GM18526 (cell line): Measurements from ENCODE around the gene UFC1.

ENCODE experiments used
- POLR2A ChIP-seq: IDR thresholded peaks from 3 replicates; pipeline ENCODE4 v1.6.1; 2011; ENCODE audit not compliant: insufficient read length; ENCODE audit errors: extremely low read depth

Gene UFC1

DNA sequence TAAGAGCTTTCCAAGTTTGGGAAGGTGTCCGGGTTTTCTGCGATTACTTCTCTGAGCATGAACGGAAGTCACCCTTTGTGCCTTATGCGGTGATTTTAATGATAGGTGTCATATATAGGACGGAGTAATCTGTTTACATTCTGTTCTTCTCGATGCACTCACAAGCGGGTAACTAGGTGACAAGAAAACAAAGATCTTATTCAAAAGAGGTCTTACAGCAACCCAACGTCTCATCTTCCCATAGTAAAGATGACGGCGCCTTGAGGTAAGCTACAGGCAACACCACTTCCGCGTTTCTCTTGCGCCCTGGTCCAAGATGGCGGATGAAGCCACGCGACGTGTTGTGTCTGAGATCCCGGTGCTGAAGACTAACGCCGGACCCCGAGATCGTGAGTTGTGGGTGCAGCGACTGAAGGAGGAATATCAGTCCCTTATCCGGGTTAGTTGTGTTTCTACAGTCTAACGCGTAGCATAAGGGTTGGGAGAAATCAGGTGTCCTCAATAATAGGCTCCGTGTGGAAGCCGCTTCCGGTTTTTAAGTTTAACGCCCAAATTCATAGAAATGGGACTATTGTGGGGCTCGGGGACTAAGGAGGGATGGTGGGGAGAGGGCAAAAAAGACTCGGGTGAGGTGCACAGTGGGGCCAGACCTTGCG lies at the start of gene UFC1:
Gene UFC1 (plus strand): TSS at position 297 of the 656 bp plus-strand sequence. CDS start 20 bp downstream, at position 317.
- peak; percentile 89 for TF ChIP-seq POLR2A

DNA sequence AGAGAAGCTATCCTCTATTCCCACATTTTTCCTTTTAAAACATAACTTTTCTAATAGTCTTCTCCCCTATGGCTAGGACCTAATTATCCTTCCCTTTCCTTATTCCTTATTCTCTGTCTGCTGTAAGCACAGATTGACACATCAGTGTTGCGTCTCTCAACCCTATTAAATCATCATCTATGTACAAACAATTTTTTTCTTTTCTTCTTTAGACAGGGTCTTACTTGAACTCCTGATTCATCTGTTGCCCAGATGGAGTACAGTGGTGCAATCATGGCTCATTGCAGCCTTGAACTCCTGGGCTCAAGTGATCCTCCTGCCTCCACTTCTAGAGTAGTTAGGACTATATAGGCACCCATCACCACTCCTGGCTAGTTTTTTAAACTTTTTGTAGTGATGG lies 47.3 kb upstream of the UFC1 start:
- no peak for TF ChIP-seq POLR2A

DNA sequence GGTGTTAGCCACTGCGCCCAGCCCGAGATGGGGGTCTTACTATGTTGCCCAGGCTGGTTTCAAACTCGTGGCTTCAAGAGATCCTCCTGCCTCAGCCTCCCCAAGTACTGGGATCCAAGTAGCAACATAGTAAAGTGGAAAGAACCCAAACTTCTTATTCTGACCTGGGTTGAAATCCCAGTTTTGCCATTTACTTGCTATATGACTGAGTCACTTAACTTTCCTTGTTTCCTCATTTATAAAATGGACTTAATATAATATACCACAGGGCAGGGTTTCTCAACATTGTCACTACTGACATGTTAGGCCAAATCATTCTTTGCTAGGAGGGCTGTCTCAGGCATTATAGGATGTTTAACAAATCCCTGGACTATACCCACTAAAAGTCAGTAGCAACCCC lies 42.7 kb upstream of the UFC1 start:
- TF ChIP-seq POLR2A, result no peak

DNA sequence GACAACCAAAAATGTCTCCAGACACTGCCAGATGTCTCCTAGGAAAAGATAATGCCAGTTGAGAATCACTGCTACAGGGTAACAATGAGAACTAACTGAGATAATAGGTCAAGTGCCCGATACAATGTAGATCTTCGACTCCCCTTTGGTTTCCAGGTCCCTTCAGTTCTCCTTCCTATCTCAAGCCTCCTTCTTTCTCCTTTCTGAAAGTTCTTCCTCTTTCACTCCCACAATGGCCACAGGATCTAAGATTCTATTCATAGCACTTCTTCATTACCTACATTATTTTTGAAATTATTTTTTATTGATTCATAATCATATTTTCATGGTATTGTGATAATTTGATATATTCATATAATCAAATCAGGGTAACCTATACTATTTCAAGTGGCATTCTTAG lies 42.3 kb upstream of the UFC1 start:
- TF ChIP-seq POLR2A, result no peak

DNA sequence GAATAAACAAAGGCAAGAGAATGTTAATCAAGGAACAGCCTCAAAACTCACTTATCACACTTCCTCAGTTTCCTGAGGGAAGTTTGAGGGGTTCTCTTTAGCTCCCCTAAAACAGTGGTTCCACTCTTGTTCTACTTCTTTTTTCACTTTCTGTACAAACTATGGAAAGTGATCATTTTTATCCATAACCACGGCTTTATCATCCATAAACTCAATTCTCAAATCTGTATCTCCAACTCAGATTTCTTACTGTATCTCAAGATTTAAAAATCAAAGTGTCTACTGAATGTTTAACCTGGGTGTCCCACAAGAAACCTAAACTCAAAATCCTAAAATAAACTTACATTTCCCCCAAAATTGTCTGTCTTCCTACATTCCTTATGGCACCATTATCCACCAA lies 39.9 kb upstream of the UFC1 start:
- TF ChIP-seq POLR2A, result no peak

DNA sequence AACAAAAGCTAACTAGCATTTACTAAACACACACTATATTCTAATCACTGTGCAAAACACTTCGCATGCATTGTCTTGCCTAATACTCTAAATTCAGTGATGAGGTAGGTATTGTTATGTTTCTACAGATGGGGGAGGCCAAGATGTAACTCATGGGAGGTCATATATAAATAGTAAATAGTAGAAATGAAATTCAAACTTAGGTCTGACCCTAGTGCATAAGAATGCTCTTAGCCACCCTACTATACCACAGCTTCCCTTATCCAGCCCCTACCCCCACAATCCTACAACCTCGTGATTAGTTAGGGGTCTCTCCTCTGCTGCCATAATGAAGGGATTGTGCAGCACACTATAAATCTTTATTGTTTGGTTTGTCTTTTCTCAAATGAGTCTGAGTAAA lies 39.2 kb upstream of the UFC1 start:
- no peak for TF ChIP-seq POLR2A

DNA sequence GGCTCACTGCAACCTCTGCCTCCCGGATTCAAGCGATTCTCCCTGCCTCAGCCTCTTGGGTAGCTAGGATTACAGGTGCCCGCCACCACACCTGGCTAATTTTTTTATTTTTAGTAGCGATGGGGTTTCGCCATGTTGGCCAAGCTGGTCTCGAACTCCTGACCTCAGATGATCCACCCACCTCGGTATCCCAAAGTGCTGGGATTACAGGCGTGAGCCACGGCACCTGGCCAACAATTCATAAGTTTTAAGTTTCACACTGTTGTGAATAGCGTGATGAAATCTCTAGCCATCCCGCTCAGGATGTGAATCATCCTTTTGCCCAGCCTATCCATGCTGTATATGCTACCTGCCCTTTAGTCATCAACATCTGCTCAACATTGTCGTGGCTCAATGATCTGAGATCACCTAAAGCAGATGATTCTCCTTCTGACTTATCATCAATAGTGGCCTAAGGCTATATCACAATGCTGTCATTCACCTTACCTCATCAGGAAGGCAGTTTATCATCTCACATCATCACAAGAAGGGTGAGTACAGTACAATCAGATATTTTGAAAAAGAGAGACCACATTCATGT lies 38.6 kb upstream of the UFC1 start:
- no peak for TF ChIP-seq POLR2A

DNA sequence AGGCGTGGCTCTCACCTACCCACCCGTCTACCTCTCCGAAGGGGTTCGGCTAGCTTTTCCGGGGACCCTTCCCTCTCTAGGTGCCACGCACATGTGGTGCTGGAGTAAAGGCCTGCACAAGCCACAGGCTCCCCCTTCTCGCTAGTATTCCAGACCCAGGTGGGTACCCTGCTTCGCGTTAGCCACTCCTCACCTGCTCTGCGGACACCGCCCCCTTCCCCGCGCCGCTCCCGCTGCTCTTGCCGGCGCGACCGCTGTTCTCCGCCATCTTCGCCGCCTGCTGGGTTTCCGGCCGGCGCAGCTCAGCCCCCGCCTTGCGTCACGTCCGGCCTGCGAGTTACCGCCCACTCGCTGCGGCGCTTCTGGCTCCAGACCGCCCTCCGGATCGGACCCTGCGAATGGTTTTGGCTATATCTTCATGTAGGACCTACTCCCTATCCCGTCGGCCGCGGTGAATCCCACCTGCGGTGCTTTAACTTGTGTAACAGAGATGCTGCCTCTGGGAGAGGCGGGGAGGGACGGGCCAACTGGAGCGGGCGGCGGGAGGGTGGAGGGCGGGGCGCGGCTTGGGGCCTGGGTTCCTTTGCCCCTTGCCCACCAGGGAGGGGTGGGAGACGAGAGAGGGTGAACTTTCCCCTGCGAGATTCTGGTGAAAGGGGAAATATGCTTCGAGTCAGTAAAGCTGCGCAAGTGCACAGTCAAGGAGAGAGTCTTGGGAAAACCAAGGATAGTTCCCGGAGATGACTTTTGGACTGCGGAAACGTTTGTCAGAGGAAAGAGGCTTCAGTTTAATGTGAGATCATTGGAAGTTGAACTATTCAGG lies 35.8 kb upstream of the UFC1 start, which contains the start of the genes NIT1 and PFDN2:
Gene NIT1 (plus strand): TSS at position 347 of the 823 bp plus-strand sequence. CDS start 72 bp downstream, at position 419.
Gene PFDN2 (minus strand): TSS at position 279 of the 823 bp plus-strand sequence. CDS start 11 bp downstream, at position 268.
- TF ChIP-seq POLR2A, result peak; percentile 93

DNA sequence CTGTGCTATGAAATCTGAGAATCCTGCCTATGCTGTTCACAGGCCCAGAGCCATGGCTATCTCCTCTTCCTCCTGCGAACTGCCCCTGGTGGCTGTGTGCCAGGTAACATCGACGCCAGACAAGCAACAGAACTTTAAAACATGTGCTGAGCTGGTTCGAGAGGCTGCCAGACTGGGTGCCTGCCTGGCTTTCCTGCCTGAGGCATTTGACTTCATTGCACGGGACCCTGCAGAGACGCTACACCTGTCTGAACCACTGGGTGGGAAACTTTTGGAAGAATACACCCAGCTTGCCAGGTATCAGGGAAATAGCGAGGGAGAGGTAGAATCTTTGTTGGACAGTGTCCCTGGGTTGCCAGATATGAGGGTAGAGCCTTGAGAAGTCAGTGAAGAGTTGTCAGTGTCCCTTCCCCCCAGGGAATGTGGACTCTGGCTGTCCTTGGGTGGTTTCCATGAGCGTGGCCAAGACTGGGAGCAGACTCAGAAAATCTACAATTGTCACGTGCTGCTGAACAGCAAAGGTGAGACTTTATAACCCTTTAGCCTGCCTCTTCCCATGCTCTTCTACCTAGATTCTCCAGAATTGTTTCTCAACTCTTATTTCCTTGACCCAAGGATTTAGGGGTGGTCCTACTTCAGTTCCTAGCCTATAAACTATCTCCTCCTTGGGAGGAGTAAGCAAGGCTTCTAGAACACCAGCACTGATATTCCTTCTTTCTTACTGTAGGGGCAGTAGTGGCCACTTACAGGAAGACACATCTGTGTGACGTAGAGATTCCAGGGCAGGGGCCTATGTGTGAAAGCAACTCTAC lies 34.5 kb upstream of the UFC1 start:
- TF ChIP-seq POLR2A, result no peak

DNA sequence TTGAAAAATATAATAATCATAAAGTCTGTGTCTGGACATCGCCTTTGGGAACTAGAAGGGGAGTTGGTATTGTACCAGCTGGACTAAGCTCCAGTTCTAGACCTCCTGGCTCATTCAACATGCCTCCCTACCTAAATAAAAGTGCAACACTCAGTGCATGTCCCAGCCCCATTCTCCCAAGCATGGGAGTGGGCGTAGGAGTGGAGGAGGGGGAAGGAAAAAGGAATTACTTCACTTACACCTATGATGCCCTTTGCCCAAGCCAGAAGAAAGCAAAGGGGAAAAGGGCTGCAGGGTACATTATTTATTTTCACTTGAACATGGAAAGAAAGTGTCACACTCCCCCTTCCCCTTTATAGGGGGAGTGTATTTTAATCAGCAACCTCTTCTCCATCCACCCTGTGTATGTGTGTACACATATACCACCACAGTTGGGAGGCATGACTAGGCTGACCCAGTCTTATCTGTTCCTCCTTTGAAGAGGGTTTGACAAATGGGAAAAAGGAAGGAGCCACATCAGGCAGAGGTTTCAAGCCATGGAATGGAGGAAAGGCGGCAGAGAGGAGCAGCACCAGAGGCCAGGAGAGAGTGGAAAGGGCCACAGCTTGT lies 32.6 kb upstream of the UFC1 start:
- TF ChIP-seq POLR2A, result no peak

DNA sequence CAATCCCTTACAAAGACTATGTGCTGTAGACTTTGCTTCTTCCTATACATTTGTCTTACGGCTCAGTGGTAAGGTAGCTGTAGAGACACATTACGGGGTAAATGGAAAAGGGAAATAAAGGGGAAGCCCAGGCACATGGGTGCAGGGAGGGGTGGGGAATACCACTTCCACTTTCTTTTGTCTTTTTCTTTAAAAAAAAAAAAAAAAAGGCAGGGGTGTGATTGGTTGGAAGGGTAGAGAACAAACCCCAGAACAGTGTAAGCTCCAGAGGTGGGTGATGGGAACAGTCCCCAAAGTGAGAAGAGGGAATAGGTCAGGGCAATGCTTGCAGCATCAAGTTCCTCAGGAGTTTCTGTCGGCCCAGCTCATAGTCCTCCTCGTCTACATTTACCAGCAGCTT lies 31.9 kb upstream of the UFC1 start:
- no peak for TF ChIP-seq POLR2A

DNA sequence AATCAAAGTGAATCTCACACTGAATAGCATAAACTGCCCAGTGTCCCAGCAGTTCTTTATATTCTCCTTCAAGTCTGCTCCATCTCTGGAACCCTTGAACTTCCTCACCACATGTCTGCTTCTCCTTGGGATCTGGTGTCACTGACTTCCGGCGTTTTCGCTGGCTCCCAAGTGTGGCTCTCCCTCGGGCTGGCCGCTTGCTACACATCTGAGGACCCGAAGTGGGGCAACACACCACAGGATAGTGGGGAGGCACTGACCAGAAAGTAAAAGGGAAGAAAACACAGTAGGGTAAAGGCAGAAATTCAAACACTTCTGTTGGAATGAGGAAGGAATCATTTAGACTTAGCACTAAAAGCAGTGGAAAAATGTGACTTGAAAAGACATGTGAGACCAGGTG lies 30.8 kb upstream of the UFC1 start:
- no peak for TF ChIP-seq POLR2A

DNA sequence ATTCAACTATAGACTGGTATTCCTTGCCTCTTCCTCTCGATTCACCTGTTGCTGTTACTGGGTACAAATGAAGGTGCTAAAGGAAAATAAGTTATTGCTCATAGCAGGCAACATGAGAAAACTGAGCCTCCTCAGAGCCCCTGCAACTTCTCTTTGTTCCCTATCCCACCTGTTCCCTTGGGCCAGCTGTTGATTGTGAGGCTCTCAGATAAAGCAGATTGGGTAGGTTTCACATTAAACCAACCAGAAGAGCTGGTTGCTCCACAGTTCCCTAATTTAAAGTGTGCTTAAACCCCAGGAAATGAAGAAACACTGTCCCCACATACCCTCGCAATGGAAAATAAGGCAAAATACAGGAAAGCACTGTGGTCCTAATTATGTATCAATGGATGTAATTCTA lies 26.1 kb upstream of the UFC1 start:
- TF ChIP-seq POLR2A, result no peak

DNA sequence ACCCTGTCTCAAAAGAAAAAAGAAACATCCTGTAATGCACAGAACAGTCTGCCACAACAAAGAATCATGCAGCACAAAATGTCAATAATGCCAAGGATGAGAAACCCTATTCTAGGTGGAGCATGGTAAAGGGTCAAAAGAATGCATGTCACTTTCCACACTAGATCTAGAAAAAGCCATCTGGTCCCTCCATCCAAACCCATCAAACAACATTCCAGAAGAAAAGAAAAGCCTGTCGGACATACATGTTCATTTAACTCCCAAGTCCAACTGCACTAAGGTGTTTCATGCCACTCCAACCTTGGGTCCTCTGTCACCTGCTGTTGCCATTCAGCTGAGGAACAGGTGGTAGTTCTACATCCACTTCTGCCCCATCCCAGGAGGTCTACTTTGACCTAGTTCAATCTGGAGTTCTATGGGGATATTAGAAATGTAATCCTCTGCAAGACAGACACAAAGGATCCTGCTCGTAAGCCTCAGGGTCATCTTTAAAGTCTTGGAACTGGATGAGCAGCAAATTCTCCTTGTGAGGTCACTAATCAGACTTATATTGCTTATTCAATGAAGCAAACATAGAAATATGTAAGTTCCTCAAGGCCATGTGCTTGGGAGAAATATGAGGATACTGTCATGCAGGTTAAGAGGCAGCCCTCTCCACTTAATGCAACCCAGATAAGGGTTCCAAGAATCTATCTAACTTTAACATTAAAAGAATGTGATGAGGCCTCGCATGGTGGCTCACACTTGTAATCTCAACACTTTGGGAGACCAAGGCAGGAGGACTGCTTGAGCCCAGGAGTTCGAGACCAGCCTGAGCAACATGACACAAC lies 25.0 kb upstream of the UFC1 start:
- TF ChIP-seq POLR2A, result no peak
